Inflammatory macrophage treated with lipopolysaccharide for 1 hour (primary cell): ENCODE measurements around the gene CISD1.
"Not testable (repeated sequence)": the region's sequence is repeated elsewhere in the genome, so short reads cannot be mapped to it uniquely, and the experiment has no call there.

Source experiments
- DNase-seq, 2 donors: peaks; one replicate each; pipeline ENCODE4 v3.0.0-alpha.2; 2020 to 2022

Gene CISD1

DNA sequence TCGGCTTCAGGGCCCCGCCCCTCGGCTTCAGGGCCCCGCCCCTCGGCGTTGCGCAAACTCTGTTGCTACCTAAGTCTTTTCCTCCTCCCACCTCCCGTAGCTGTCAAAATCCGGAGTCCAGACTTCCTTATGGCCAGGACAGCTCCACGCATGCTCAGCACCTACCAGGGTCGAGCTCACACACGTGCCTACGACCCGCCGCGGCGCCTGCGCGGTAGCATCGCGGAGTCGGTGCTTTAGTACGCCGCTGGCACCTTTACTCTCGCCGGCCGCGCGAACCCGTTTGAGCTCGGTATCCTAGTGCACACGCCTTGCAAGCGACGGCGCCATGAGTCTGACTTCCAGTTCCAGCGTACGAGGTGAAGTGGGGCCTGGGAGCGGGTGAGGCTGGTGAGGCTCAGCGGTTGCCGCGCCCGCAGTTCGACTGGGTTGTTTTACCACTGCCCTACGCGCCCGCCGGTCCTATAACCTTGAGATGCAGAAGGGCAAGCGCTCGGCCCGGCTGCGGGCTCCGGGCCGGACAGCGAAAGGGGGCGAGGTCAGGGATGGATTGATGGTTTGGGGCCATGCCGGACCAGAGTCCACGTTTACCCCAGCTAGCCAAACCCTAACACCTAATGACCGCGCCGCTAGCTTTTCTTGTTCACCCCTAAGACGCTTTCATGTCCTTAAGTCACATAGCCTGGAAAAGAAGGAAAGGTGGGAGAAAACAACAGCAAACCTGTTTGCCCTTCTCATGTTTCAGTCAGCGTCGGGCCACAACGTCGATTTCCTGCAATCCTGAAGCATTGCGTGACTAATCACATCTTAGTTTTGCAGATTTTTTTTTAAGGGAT, at the start of gene CISD1:
TSS of gene CISD1 (plus strand) at position 217 of the 836 bp plus-strand sequence. CDS start at position 329, 112 bp downstream.
- peak; percentile 98 for DNase-seq

DNA sequence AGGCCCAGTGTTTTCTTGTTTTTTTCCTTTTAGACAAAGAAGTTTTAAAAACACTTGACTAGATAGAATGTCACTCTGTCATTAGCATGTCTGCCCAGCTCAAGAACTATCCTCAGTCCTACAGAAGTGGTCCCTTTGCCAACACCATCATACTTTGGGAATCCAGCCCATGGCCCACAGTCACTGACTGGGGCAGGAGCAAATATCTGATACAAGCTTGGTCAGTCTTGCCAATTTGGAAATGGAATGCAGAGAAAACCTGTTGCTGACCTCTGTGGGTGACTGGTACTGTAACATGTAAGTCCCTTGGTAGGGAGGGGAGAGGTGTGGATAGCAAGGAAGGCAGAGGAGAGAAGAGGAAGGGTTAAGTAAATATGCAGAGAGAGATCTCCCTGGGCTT, 49.1 kb upstream of the CISD1 start:
- DNase-seq, result no peak

DNA sequence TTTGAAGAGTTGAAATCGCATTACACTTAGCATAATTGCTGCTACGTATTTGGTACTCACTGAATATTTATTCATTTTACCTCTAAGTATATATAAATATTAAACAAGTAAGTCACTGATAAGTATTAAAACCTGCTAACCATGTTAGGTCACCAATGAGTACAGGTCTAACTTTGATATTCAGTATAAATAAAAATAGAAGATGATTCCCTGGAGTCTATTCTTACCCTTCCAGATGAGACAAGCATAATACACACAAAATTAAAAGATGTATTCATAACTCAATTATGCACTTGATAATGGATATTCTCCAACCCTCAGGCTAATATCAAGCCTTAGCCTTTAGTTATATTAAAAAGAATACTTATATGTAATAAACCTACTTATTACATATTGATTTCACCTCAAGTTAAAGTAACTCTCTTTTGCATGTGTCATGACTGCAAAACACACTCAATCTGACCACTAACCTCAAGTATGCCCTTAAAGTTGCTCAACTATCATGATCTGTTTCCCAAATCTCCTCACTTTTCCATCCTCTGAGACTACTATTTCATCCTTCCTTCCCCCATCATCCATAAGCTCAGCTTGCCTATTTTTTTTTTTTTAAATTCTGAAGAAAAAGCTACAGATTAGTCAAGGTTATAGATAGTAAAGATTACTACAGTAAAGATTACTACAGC, 48.1 kb upstream of the CISD1 start:
- no peak for DNase-seq

DNA sequence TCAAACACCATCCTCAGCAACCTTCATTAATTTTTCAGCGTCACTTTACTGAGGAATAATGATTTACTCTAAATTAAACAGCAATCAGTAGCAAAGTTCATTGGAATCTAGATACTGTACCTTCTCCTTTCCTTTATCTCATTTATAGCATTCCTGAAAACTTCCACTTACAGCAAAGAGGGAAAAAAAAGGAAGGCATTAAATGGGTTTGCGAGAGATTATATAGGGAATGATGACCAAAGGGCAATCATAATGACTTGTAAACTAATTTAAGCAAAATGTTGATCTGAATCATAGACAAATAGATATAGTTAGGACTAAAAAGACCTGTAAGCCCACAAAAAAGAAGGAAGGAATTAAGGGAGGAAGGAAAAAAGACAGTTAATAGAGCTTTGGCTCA, 43.3 kb upstream of the CISD1 start:
- DNase-seq, result no peak

DNA sequence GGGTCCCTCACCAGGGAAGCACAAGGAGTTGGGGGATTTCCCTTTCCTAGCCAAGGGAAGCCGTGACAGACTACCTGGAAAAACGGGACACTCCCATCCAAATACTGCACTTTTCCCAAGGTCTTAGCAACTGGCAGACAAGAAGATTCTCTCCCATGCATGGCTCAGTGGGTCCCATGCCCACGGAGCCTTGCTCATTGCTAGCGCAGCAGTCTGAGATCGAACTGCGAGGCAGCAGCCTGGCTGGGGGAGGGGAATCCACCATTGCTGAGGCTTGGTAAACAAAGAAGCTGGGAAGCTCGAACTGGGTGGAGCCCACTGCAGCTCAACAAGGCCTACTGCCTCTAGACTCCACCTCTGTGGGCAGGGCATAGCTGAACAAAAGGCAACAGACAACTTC, 39.1 kb upstream of the CISD1 start:
- not testable (repeated sequence) for DNase-seq

DNA sequence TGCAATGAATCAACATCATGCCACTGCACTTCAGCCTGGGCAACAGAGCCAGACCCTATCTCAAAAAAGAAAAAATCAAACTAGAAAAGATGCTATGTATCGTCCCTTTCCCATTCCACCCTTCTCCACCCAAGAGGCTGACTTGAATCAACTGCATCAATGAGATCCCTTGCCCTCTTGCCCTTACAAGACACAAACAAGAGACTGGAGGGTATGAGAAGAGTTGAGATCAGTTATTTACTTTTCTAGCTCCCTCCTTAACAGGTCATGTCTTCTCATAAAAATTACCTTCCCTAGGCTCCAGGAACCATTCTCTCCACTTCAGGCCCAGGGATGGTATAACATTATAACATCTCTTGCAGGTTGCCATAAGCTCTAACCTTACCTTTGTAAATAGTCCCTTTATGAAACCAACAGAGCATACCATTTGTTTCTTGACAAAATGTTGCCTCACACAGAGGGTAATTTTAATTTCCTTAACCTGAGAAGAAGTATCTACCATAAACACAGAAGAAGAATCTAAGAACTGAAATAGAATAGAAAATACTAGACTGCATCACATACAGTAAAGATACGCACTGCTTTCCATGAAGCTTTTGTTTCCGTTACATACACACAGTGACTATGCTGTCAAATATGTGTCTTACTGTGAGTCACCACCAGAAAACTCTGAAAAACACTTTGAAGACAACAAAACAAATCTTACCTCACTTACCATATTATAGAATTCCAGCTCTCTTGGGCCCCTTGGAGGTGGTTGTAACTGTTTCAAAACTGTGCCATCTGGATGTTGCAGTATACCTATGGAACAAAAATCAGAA, 31.7 kb upstream of the CISD1 start:
- DNase-seq, result no peak

DNA sequence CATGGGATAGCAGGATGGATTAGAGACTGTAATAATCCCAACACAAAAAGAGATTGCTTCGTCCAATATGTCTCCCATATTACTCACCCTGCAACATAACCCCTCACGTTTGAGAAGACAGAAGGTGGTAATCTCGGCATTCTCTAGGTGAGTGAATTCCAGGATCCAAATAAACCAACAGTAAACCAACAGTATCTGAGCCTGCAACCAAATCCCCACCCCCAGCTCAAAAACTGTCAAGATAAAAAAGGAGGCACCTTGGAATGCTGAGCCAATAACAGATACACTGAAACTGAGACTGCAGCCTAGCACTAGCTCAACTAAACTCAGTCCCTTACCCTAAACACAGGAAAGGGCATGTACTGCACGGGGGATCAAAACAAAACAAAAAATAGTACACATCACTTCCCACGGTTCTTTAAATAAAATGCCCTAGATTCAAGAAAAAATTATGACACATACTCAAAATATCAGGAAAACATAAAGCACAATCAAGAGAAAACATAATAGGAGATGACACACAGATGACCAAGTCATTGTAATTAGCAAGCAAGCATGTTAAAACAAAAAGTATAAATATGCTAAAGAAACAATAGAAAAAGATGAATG, 29.3 kb upstream of the CISD1 start:
- no peak for DNase-seq

DNA sequence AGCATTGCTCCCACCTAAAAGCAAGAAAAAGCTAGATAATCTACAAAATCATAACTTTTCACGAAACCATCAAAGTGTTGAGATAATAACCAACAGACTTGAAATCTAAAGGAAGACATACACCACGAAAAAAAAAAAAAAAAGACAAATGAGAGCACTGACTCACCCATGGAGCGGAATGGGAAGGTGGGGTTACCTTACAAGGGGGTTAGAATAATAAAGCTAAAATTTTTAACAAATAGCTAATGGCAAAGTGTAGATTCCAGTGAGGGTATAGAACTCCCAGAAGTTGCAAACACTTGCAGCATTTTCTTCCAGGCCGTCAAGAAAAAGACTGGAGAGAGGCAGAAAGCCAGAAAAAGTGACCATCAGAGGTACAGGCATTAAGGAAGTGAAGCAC, 28.4 kb upstream of the CISD1 start:
- DNase-seq, result no peak

DNA sequence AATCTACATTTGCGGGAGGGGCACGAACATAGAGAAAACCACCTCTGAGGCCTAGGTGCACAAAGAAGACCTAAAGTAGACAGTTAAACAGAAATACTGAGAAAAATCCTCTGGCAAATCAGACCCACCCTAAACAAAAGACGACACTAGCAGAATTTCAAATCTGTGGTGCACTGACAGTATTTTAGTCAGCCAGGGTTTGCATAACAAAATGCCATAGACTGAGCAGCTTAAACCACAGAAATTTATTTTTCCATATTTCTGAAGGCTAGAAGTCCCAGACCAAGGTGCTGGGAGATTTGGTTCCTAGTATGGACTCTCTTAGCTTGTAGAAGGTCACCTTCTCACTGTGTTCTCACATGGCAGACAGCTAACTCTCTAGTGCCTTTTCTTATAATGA, 27.6 kb upstream of the CISD1 start:
- no peak for DNase-seq

DNA sequence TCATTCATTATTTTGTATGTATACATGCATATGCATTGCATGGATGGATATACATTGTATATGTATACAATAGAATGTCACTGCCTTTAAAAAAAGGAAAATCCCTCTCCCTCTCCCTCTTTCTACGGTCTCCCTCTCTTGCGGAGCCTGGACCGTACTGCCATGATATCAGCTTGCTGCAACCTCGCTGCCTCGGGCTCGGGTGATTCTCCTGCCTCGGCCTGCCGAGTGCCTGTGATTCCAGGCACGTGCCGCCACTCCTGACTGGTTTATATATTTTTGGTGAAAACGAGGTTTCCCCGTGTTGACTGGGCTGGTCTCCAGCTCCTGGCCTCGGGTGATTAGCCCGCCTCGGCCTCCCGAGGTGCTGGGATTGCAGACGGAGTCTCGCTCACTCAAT, 25.7 kb upstream of the CISD1 start:
- no peak for DNase-seq

DNA sequence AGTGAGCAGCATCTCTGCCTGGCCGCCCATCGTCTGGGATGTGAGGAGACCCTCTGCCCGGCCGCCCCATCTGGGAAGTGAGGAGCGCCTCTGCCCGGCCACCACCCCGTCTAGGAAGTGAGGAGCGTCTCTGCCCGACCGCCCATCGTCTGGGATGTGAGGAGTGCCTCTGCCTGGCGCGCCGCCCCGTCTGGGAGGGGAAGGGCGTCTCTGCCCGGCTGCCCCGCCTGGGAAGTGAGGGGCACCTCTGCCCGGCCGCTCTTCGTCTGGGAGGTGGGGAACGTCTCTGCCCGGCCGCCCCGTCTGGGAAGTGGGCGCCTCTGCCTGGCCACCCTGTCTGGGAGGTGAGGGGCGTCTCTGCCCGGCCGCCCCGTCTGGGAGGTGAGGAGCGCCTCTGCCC, 25.2 kb upstream of the CISD1 start:
- not testable (repeated sequence) for DNase-seq

DNA sequence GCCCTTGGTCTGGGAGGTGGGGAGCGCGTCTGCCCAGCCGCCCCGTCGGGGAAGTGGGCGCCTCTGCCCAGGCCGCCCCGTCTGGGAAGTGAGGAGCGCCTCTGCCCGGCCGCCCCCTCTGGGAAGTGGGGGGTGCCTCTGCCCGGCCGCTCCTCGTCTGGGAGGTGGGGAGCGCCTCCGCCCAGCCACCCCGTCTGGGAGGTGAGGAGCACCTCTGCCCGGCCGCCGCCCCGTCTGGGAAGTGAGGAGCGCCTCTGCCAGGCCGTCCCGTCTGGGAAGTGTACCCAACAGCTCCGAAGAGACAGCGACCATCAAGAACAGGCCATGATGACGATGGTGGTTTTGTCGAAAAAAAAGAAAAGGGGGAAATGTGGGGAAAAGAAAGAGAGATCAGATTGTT, 24.7 kb upstream of the CISD1 start:
- not testable (repeated sequence) for DNase-seq

DNA sequence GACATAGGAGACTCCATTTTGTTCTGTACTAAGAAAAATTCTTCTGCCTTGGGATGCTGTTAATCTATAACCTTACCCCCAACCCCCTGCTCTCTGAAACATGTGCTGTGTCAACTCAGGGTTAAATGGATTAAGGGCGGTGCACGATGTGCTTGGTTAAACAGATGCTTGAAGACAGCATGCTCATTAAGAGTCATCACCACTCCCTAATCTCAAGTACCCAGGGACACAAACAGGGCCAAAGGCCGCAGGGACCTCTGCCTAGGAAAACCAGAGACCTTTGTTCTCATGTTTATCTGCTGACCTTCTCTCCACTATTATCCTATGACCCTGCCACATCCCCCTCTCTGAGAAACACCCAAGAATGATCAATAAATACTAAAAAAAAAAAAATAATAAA, 24.3 kb upstream of the CISD1 start:
- DNase-seq, result not testable (repeated sequence)

DNA sequence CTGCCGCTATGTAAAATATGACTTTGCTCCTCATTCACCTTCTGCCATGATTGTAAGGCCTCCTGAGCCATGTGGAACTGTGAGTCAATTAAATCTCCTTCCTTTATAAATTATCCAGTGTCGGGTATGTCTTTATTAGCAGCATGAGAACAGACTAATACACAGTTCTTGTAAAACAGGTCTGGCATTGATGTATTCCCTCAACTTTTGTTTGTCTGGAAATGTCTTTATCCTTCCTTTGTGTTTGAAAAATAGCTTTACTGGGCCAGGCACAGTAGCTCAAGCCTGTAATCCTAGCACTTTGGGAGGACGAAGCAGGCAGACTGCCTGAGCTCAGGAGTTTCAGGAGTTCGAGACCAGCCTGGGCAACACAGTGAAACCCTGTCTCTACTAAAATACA, 15.8 kb upstream of the CISD1 start:
- no peak for DNase-seq

DNA sequence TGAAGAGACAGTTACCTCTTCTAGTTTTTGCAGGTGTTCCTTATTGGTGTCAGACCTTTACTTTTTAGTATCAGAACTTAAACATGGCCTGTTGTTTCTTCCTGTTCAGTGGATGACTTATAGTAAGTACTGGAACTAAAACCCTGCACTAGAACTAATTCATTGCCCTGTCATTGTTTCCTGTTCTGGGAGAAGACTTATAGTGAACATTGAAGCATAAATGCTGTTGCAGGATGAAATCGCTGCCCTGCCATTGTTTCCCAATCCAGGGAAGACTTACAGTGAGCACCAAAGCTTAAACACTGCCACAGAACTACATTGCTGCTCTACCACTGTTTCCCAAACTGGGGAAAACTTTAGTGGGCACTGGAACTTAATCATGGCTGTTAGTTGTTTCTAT, 14.3 kb upstream of the CISD1 start:
- DNase-seq, result no peak

DNA sequence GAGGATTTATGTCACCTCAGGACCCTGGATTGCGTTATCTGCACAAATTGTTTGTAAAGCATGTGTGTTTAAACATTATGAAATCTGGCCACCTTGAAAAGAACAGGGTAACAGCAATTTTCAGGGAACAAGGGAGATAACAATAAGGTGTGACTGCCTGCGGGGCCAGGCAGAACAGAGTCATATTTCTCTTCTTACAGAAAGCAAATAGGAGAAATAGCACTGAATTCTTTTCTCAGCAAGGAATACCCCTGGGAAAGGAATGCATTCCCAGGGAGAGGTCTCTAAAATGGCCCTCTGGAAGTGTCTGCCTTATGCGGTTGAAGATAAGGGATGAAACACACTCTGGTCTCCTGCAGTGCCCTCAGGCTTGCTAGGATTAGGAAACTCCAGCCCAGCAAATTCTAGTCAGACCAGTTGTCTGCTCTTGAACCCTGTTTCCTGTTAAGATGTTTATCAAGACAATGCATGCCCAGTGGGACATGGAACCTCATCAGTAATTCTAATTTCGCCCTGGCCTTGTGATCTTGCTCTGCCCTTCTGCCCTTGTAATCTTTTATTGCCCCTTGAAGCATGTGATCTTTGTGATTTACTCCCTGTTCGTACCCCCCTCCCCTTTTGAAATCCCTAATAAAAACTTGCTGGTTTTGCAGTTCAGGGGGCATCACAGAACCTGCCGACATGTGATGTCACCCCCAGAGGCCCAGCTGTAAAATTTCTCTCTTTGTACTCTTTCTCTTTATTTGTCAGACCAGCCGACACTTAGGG, 12.8 kb upstream of the CISD1 start:
- not testable (repeated sequence) for DNase-seq

DNA sequence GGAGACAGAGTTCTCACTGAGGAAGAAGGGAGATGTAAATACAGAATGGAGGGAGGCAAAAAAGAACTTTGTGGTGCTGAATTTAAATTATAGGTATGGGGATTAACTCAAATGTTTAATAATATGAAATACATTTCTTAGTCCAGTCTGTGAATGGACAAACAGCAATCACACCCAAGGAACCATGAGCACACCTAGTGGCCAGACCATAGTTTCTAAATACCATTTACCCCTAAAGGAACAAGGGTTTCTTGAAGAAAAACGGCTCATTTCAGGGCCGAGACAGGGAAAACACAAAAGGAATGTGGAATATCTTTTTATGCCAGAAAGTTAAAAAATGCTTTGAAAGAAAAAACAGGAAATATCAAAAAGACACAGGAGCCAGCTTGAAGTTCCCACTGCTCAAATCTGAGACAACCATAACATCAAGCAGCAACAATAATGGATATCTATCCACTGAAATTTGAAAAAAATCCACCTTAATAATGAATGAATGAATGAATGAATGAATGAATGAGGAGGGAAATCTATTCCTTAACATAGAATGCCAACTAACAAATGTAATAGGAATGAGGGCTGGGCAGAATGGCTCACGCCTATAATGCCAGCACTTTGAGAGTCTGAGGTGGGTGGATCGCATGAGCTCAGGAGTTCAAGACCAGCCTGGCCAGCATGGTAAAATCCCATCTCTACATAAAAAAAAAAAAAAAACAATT, 9.8 kb upstream of the CISD1 start:
- no peak for DNase-seq

DNA sequence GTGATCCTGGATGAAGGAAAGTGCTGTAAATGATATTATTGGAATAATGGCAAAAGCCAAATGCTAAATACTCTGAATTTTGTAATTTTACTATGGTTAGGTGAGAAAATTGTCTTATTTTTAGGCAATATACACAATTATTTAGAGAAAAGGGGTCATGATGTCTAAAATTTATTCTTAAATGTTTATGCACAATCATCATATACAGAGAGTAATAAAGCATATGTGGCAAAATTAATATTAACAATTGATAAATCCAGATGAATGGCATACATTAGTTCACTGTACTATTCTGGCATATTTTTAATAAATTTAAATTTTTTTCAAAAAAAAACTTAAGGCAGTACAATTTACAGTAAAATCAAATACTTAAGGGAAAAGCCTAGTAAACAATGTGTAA, 8.6 kb upstream of the CISD1 start:
- DNase-seq, result no peak

DNA sequence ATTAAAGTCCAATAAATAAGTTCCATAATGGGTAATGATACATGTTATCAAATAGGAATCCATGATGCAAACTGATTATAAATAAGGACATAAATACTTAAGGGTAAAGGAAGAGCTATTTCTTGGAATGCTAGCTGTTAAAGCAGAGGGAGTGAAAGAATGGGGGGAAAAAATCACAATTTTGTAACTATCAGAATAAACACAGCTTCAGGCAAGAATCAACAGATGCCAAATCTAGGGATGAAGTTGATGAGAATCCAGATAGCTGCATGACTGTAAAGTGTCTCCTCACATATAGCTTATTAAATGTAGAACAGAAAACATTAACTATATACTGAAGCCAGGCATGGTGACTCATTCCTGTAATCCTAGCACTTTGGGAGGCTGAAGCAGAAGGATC, 6.2 kb upstream of the CISD1 start:
- DNase-seq, result peak in 1 of 2 donors; percentile 48

DNA sequence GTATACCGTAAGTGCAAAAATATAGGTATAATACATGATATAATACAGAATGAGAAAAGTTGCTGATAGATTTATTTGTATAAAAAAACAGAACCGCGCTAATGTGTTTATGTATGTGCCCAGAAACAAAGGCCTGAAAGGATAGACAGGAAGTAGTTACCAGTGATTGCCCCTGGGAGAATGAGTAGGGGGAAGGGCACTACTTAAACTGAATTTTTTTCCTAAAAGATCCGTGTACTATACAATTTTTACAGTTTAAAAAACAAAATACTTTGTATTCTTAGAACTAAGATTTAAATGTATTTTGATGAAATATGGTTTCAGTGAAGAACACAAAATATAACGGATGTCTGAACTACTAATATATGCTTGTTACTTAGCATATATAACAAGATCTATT, 4.2 kb upstream of the CISD1 start:
- DNase-seq, result peak; percentile 12 to 46

DNA sequence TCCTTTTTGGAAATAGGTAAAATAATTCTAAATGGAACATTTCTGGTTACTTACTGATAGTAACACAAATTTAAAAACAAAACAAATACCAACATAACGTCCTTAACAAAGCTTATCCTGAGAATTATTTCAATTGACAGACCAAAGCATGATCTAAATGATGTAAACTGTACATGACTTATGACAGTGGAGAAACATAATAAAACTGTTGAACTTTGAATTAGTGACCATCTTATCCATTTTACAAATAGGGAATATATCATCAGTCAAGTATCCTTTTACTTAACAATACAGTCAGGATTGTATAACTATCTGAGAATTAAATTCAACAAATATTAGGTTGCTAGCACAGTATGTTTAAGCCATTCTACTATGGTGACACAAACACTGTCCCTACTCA, 3.7 kb upstream of the CISD1 start:
- DNase-seq, result no peak
